GM19467 (cell line): ENCODE results near the gene ASTN1.

Experiments
- ATAC-seq: cut with Tn5 transposase; IDR thresholded peaks from one replicate; pipeline ENCODE4 v1.9.1; 2021; ENCODE audit warnings: mild to moderate bottlenecking, moderate library complexity; ENCODE audit not compliant: unreplicated experiment

ASTN1 gene

DNA sequence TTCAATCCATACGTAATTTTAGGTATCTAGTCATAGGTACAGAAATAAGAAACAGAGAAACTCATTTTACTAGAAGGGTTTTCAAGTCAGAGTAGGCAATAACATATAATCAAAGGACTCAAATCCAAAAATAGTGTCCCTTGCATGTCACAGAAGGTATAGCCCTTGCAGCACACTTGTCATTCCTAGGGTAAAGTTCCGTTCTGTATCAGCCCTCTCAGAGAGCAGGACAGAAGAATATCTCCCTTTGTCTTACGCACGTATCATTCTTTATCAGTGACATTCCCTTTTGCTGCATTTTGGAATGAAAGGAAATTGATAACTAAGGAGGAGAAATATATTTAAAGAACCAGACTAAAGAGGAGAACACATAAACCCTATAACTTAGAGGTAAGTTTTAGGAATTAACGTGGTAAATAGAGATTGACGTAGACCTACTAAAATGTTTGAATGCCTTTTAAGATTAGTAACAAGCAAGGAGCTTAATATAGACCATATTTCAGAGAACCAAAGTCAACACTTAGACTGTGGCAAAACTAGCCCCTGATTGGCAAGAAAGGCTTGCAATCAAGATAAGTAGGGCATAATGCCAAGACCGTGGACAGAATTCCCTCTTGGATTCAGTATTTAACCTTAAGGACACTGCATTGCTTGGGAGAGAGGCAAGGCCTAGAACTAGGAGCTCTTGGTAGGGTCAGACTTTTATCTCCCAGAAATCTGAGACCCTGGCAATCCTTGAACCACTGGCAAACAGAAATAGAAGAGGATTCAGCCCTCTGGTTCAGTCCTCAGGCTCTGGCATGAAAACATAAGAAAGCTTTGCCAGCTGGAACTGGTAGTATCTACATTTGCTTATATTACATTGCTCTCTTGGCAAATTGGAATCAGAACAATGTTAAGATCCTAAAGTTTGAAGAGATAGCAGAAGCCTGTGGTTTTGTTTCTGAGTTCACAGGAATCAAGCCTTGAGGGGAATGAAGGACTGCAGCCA lies 232.1 kb downstream of the ASTN1 start:
- no peak for ATAC-seq

DNA sequence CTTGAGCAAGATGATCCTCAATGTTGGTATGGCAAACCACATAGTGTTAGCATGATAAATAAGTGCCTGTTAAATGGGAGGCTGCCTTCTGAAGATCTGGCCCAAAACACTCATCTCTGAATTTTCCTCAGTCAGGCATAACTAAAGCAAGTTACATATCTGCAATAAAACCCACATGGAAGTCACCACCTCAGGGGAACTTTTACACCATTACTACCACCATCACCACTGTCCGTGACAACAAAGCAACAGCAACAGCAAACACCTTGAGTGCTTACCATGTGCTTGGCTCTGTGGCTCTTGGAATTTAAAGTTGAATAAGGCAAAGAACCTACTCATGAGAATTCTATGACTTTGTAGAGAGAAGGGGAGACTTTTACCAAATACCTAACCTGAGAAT lies 233.0 kb downstream of the ASTN1 start:
- no peak for ATAC-seq

DNA sequence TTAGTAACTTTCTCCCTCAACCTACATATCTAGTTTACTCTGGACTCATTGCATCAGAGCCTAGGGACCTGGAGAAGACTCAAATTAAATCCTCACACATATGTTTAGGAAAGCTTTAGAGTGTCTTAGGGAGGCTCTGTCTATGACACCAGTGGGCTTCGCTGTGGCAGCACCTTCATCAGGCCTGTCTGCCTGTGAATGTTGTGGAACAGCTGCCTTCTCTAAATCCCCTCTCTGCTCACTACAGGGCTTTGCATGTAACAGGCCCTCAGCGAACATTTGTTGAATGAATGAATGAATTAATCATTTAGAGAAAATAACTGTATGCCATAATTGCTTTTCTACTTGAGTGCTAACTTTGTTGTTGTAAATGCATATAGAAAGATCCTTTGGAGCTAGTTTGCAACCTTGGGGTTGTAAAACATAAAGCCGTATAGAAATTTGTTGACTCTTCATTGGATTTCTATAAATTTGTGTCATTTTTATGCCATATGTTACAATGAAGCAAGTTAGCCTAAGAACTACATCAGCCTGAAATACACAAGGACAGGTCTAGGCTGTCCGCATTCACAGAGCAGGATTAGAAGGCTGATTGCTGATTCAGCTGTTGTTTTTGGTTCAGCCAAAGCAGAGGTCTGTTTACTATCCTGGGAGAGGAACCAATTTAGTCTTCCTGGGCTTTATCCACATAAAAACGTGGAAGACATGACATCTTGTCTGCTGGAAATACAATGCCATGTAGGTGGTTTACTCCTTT lies 238.0 kb downstream of the ASTN1 start:
- no peak for ATAC-seq

DNA sequence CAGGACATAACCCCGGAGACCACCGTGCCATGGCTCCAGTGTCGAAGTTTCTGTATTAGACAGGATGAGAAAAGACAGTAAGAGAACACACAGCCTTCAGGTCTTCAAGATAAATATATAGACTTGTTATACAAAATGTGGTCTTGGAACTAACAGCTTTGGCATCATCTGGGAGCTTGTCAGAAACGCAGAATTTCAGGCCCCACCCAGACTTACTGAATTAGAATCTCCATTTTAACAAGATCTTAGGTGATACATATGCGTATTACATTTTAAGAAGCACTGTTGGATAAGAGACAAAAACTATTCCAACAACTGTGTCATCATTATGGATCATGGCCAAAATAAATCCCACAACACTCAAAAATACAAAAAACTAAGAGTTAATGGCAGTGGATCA lies 239.3 kb downstream of the ASTN1 start:
- no peak for ATAC-seq

DNA sequence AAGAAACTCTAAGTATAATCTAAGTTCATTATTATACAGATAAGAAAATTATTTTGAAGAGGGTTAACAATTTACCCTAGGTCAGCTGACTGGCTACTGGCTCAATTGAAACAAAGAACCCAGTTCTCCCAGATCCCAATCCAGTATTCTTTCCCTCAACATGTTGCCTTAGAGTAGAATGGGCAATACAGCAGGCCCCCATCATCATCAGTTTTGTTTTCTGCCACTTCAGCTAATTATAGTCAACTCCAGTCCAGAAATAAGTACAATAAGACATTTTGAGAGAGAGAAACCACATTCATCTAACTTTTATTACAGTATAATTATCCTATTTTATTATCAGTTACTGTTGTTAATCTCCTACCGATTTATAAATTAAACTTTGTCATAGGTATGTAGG lies 241.2 kb downstream of the ASTN1 start:
- ATAC-seq: no peak

DNA sequence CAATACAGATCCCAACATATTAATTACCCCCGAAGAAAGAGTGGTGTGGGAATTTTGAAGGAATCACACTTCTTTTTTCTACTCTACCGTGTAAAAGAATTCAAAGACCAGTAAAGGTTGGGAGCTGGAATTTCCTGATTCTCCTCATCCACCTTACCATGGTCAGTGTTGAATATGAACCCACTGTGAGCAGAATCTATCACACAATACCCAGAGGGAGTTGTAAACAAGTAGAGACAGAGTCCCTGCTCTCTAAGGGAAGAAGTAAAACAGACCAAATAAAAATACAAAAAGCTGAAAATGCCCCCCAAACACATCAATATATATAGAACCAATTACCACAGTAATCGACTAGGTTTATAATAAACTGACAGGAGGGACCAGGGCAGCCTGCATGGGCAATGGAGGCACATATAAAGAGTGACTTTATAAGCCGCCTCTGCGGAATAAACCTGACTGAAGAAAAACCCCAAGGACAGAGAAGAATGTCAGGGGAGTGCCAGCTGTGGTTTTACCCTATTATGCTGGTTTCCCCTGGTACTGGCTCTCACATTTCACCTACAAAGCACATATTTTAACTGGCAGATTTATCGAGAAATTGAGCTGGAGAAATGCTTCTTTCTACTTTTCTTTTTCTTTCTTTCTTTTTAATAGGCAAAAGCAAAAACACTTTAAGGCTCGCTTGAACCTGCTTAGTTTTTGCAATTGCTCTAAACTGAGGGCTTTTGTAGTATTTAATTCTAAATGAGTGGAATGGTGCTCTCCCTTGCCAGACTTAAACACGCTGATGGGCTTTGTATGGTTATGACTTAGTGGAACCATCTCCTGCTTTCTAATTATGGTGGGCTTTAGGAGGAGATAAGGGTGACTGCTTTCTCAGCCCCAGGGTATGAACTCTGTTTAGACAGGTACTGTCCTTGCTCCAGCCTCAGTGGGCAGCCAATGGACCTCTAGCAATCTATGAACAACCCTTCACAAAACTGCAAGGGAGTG lies 244.8 kb downstream of the ASTN1 start:
- no peak for ATAC-seq

DNA sequence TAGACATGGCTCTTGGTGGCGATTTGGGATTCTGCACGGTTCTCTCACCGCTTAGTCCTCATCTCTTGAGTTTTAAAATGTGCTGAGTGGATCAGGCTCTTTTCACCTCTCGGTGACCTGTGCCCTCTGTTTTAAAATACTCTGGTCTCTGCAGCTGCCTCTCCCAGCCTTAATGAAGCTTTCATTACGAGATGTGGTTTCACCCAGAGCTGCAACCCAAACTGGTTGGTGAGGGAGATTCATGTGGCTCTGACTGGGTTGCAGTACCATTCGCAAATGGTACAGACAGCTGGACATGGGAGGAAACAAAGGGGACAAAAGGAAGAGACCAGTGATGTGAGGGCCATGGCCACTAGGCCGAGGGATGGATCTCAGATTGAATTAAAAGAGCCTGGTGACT lies 258.9 kb downstream of the ASTN1 start:
- no peak for ATAC-seq

DNA sequence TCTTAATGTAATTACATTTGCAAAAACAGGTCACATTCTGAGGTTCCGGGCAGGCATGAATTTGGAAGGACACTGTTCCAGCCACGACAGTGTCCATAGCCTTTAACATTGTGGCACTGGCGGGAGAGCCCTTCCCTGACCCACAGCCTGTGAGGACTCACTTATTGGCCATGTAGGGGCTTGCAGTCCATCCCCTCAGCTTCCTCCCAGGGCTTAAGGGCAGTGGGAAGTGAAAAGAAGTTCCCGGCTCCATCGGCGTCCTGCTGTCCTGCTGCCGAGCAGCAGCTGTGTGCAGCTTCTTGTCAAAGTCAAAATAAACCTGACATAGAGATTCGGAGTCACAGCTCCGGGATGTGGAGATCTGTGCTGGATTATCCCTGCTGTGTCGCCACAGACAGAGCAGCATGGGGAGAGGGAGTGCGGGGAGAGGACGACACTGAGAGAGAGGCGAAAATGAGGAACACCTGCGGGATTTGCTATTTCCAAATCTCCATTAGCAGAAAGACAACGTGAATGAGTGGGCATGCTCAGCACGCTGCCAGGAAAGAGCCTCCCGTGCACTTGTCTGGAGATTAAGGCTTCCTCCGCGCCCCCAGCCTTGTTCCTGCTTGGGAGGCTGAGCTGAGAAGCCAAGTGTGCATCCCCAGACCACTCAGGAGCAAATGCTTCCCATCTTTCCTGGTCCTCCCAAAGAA lies 260.3 kb downstream of the ASTN1 start:
- no peak for ATAC-seq

DNA sequence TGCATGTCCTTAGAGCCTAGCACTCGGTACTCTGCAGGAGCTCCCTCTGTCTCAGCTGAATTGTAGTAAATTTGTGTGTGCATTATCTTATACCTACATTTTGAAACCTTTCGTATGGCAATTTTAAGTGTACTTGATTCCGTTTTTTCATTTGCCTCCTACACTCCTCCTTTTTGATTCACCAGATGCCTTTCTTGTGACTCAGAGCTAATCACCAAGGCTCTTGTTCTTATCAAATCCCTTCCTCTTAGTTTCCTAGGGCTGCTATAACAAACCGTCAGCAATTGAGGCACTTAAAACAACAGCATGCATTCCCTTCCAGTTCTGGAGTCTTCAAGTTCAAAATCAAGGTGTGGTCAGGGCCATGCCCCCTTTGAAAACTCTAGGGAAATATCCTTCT lies 261.0 kb downstream of the ASTN1 start:
- no peak for ATAC-seq

DNA sequence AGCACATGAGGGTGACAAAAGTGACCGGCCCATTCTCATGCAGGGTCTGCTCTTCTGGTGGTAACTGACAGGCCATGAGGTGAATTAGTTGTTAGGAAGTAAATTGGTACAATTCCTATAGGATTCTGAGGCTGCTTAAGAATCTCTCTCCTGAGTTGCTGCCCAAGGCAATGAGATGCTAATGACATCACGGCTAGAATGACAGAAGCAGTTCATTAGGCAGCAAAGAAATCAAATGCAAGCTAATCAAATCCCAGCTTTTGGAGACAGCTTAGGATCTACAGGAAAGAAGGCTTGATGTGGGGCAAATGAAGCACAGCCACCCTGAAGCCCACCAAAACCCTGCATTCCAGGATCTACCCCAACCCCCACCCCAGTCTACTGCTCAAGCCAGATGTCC lies 265.2 kb downstream of the ASTN1 start:
- no peak for ATAC-seq

DNA sequence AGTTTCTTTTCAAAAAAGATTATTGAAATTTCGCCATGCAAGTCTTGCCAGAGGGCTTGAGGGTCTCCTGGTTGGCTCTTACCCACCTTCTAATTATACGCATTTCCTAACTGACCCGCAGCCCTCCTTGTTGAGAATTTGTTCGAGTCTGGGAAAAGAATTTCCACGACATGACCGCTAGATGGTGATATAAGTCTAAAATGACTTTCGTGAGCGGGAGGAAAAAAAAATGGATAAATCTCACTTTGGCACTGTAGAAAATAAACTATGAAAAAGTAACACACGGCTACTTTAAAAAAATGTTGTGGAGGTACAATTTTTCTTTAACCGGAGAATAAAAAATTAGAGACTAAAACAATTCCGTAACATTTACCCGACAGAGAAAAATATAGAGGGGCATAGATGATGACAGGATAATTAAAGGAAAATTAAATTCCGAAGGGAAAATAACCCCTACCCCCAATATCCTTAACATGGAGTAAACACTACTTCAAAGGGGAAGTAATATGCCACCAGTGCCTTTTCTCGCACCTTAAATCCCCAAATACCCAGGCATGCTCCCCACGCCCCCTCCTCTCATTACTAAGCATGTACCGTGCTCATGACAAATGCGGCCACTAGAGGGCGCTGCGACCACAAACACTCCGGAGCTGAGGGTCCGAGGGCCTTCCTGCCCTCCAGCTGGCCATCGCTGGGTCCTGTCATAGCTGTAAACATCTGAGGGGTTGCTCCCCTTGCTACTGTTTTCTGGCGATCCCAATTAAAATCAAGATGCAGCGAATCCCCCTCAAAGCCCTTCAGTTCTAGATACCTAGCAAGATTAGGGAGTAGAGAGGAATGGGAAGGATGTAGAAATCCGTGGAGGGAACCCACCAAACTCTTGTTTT lies 266.9 kb downstream of the ASTN1 start:
- peak; percentile 71 for ATAC-seq

DNA sequence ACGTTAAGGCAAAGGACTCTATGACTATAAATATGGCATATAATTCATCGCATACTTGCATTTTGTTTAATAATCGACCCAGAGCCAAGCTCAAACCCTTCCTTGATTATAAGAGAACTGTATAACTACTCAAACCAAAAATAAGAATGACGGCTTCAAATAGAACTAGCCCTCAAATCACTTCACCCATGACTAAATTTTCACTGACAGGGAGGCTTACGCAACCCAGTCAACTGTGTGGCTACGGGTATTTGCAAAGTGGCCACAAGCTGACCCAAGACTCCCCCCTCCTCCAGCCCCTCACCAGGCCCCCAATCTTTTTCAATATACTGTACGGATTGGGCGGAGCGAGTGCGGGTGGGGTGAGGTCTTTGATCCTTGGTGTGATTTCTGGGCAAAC lies 268.3 kb downstream of the ASTN1 start:
- no peak for ATAC-seq

DNA sequence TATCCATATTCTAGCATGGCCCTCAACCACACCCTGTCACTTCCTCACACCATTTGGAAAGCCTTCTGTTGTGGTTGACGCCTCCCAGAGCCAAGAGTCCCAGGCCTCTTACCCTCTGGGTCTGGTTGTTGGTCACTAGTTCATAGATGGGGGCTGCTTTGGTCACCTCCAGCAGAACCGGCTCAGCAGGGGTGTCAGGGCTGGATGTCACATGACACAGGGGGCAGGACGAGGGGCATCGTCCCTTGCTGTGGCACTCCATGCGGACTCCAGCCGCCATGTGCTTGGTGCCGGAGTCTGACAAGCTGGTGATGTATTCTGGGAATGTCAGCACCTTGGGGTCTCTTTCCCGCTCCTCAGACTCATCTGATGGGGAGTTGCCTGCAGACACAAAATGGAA lies 270.1 kb downstream of the ASTN1 start:
- ATAC-seq: no peak

DNA sequence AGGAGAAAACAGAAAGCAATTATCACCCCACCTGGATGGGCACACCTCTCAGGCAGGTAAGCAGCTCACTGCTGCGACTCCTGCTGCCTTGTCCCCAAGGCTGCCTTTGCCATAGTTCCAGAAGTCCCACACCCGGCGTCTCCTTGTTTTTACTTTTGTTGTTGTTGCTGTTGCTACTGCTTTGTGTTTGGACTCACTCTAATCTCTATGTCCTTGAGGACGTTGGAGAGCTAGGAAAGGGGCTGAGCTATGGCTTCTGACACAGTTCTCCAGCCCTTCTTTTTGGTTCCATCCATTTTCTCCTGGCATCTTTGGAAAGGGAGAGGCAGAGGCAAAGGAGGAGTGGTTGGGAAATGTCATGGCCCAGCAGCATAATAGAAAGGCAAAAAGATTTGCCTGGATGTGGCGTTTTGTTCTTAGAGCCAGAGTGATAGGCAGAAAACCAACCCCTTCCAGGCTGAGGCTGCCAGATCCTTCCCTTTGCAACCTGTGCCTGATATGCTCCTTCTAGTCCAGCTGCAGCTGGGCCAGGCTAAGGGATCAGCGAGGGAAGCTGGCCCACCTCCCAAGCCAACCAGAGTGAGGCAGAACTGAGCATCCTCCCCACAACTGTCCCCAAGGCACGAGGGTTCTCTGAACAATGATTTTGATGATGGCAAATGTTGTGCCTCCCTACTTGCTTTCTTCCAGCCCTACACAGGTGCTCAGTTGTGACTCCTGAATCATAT lies 270.7 kb downstream of the ASTN1 start:
- ATAC-seq: no peak

DNA sequence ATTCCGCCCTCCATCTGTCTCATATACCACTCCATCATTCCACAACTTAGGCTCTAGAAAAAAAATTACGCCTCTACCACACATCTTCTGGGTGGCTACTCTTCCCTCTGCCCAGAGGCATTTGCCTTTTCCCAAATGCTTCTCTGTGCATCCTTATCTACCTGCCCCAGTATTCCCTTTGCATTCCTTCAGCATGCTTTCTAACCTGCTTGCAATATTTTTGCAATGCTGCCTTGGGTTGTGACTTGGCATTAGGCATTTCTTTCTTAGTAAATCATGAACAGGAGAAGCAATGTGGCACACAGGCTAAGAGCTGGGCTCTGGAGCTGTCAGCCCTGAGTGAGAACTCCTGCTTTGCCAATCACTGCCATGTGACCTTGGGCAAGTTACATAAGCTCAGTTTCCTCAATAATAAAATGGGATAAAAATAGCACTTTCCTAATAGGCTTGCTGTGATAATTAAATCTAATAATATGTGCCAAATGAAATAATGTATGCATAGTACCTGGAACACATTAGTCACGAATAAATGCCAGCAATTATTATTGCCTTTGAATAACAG lies 276.0 kb downstream of the ASTN1 start:
- no peak for ATAC-seq

DNA sequence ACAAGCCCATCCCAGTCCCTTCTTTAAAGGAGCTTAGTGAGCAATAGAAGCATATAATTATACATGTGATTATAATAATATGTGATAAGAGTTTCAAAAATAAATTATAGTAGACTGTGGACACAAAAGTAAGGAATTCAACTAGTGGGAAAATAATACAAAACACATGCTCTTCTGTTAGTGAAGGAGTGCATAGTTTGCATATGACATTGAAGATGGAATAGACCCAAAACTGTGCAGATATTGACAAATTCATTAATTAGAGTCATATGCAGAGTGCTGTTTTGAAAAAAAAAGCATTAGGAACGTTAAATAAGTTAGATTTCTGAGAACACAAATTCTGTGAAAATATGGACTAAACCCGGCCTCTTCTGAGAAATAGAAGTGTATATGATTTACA lies 278.8 kb downstream of the ASTN1 start:
- ATAC-seq: no peak

DNA sequence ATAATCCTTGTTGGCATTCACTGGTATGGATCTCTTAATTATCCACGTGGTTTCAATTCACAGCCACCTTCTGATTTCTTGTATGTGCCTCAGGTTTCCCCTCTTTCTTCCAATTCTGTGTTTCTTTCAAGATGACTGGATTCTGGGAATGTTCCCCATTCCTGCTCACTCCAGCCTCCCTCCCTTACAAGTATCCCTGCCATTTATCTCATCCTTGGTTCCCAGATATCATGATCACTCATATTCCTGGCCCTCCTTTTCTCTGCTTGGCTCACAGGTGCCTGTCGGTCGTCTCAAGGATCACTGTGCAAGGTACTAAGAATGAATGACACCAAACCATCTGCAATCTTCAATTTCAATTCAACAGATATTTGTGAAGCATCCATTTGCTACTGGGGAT lies 279.2 kb downstream of the ASTN1 start:
- ATAC-seq: no peak

DNA sequence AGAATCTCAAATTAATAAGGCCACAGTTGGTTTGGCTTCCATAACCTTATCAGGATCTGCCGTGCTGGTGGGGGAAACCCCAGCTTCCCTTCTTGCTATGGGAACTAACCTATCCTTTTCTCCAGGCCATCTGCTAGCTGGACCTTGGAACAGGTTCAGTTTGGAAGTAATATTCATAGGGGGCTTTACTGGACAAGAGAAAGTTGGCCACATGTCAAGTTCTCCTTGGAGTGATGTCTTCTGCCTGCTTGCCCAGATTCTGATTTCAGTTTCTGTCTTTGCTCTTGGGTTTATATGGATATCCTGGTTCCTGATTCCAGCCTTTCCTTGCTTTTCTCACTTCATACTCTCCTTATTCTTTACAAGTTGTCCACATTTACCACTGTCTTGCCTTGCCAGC lies 279.6 kb downstream of the ASTN1 start:
- ATAC-seq: no peak
